ENCODE measurements around the gene ITGB8.

DNA sequence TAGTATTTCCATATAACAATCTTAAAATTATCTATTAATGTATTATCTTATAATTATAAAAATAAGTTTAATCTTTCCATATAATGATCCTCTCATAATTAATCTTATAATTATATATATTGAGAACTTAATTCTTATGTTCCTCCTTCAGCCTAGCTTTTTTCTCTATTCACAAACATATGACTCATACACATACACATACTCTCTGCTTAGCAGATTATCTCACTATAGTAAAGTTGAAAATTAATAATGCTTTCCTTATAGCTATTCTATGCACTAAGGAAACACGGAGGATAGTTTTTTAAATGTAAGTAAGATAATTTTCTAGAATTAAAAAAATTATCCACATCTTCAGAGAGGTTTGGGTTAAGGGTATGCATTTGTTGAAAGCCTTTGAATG lies 47.7 kb upstream of the ITGB8 start:
- TF ChIP-seq CTCF (IDR thresholded peaks at IDR 0.05; ENCODE audit: borderline replicate concordance, extremely low read depth, low read length, poor library complexity, severe bottlenecking) (no peak), EZH2 (IDR thresholded peaks at IDR 0.05; ENCODE audit: borderline replicate concordance, low read depth, low read length, severe bottlenecking) (no peak)

Data from DND-41 (cell line).